Measurements from ENCODE around the gene ZG16.
A peak's percentile ranks its signal among the peaks of the same experiment; 100 is the strongest.
"Not testable (repeated sequence)": the region's sequence is repeated elsewhere in the genome, so short reads cannot be mapped to it uniquely, and the experiment has no call there.

The ZG16 gene

DNA sequence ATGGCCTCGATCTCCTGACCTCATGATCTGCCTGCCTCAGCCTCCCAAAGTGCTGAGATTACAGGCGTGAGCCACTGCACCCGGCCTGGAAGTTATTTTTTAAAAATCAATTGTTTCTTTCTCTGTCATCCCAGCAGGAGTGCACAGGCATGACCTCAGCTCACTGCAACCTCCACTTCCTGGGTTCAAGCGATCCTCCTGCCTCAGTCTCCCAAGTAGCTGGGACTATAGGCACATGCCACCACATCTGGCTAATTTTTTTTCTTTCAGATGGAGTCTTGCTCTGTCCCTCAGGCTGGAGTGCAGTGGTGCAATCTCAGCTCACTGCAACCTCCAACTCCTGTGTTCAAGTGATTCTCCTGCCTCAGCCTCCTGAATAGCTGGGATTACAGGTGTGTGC is 9.1 kb downstream of the ZG16 start:
- DNase-seq (ENCODE audit: low read depth in 2 of 2): not testable (repeated sequence)

DNA sequence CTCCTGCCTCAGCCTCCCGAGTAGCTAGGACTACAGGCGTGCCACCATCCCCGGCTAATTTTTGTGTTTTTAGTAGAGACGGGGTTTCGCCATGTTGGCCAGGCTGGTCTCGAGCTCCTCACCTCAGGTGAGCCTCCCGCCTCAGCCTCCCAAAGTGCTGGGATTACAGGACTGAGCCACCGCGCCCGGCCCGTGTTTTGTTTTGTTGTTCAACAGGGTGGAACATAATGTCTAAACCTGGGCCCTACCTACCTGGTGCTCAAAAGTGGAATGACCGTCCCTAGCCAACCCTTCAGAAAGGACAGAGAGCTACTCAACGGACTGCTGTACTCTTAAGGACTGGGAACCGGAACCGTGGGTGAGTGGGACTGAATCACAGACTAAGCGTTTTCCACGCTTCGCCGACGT is 11.7 kb downstream of the ZG16 start:
- no peak for DNase-seq (ENCODE audit: low read depth in 2 of 2)

DNA sequence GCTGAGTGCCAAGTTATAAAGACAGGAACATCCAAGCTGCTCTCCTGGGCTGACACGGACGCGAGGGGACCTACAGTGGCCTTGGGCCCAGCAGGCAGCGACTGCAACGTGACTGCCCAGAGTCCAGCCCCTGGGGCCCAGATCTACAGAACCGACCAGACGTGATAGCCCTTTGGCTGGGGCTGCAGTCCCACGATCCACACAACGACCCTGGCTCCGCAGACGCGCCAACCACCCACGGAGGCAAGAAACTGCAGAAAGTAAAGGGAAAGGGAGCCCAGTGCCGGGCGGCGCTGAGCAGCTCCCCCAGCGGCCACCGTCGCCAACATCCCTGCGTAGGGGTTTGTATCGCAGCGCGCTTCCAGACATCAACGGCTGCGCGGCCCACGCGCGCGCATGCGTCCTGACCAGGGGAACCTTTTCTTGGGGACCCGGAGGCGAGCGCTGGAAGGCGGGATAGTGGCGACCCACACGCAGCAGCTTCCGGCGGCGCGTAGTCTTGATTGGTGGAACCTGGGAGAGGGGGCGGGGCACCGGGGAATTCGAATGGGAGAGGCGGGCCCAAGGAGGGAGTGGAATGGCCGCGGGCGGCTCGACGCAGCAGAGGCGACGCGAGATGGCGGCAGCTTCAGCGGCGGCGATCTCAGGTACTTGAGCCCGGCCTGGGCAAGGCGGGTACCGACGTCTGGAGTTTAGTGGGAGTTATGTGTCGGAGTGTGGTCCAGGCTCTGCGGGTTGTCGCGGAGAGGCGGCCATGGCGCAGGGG is 12.3 kb downstream of the ZG16 start, which contains the start of gene KIF22:
KIF22 (plus strand) TSS at position 569 of the 766 bp plus-strand sequence; CDS start at position 578, 9 bp downstream.
- peak; percentile 99 for DNase-seq (ENCODE audit: low read depth in 2 of 2)

DNA sequence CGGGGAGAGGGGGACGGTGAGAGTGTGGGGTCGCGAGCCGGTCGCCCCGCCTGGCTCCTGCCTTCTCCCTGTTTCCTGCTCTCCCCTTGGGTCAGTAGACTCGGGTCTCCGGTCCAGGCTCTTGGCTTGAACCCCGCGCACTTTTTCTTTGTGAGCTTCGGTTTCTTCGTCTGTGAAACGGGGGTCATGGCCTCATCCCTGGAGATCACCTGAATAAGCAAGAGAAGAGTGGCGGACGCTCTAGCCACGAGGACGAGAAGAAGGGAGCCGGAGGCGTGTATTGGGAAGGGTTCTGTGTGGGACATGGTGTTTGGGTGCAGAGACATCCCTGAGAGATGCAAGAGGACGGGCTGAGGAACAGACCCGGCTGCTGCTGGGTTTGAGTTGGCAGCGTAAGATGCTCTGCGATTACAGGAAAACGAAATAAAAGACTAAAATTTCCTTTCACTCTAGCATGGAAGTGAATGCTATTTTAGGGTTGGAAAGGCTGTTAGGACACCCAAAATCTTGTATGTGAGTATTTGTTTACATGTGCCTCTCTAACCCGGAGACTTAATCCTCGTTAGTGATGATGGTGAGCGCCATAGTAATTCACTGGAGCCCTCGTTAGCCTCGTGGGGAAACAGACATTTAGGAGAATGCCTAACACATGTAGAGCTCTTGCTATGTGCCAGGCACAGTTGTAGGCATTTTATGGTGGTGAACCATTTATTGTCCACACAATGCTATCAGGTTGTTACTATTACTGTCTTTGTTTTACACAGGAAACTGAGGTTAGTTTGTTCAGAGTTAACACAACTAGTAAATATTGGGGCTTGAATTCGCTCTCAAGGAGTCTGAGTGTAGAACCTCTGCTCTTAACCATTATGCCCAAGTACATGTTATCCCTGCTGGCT is 13.1 kb downstream of the ZG16 start:
- DNase-seq (ENCODE audit: low read depth in 2 of 2): no peak

DNA sequence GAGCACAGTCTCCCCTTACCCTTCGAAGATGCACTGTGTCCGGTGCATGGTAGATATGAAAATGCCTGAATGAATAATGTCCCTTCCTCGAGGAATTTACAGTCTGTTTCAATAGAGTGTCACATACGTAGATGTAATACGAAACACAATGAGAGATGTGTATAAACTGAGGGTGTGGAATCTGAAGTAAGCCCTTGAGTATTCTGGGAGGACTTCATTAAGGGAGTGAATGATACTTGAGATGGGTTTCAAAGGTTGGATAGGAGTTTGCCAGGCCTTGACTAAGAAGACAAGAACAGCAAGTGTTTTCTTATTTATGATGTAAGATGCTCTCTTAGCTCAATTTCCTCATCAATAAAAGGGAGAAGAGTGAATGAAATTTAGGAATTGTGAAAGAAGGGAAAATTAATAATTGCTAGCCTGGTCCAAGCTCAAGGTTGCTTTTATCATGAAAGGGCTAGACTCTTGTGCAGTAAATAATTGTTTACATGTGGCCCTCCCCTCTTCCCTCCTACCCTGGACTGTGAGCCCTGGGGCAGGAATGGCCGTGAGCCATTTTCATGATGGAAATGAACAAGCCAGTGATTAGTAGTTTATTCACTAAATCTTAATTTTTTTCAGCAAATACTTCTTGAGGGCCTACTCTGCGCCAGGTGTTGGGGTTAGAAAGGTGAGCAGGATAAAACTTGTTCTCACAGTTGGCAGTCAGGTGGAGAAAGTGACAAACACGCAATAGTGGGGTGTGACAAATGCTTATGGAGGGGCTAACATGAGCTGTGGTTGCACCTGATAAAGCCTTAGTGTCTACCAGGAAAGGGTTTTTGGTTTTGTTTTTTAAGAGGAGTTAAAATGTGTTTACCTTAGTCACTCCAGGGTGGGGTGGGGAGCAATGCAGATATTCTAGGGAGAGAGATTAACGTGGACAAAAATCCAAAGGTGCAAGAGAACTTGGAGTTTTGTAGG is 14.1 kb downstream of the ZG16 start:
- no peak for DNase-seq (ENCODE audit: low read depth in 2 of 2)

DNA sequence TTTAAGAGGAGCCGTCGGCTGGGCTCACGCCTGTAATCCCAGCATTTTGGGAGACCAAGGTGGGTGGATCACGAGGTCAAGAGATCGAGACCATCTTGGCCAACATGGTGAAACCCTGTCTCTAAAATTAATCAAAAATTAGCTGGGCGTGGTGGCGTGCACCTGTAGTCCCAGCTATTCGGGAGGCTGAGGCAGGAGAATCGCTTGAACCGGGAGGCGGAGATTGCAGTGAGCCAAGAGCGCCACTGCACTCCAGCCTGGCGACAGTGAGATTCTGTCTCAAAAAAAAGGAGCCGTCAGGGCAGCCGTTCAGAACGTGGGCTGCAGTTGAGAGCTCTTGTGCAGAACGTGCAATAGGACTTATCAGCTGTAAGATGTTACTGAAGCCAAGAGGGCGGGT is 15.1 kb downstream of the ZG16 start:
- not testable (repeated sequence) for DNase-seq (ENCODE audit: low read depth in 2 of 2)

DNA sequence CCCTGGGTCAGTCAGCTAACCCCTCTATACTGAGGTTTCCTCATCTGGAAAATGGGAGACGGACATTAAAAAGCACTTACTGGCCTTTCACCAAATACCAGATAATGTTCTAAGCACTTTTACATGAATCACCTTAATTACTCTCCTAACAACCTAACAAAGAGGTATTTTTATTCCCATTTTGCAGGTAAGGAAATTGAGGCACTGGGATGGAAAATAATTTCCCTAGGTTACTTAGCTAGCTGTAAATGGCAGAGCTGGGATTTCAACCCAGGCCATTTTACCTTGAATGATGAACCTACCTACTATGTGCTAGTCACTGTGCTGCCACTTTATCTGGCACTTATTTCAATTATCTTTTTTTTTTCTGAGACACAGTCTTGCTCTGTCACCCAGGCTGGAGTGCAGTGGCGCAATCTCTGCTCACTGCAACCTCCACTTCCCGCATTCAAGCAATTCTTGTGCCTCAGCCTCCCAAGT is 16.2 kb downstream of the ZG16 start:
- DNase-seq (ENCODE audit: low read depth in 2 of 2): no peak

DNA sequence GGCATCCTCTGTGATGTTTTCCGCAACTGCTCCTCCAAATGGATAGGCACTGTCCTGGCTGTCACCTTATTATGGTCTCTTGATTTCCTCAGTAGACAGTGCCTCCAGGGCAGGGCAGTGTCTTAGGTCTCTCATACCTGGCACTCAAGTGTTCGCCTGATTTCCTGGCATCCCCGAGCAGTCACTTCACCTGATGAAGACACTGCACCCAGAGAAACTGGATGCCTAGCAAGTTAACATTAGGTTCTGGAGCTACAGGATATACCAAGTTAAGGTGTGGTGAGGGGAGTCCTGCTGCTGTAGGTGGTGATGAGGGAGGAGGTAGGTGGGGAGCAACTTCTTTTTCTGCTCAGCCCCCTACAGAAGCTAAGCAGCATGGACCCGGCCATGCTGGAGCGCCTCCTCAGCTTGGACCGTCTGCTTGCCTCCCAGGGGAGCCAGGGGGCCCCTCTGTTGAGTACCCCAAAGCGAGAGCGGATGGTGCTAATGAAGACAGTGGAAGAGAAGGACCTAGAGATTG is 24.4 kb downstream of the ZG16 start:
- DNase-seq (ENCODE audit: low read depth in 2 of 2): no peak

DNA sequence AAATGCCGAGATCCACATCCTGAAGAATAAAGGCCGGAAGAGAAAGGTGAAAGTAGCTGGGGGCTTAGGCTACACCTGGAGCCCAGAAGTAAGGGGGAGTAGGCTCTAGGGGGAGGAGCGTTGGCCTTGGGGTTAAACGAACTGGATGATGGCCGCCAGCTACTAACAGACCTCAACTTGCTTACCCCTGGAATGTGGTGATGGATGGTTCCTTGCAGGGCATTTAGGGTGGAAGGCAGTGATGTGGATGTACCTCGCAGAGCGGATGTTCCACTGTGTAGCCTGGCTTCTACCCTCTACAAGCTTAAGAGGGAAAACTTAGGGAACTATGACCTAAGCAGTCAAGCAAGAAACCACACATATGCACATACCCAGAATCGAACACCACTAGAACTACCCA is 26.0 kb downstream of the ZG16 start:
- DNase-seq (ENCODE audit: low read depth in 2 of 2): no peak

DNA sequence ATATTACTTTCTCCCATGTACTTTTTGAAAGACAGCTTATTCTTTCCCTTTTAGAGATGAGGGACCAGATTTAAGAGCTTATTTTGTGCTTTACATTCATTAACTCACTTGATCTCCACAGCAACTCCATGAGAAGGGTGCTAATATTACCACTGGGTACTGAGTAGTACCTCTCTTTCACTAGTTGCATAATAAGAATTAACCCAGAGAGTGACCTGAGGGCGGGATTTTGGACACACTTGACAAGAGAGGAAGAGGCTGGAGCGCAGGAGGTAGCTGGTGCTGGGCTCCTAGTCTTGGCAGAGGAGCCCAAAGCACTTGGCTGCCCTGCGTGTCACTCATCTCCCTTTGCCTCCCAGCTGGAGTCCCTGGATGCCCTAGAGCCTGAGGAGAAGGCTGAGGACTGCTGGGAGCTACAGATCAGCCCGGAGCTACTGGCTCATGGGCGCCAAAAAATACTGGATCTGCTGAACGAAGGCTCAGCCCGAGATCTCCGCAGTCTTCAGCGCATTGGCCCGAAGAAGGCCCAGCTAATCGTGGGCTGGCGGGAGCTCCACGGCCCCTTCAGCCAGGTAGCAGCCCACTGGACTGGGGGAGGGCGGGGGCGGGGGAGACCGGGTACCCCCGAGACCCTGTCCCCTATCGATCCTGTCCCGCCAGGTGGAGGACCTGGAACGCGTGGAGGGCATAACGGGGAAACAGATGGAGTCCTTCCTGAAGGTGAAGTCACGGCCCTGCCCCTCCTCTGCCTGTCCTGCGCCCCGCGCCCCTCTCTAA is 26.6 kb downstream of the ZG16 start:
- no peak for DNase-seq (ENCODE audit: low read depth in 2 of 2)

DNA sequence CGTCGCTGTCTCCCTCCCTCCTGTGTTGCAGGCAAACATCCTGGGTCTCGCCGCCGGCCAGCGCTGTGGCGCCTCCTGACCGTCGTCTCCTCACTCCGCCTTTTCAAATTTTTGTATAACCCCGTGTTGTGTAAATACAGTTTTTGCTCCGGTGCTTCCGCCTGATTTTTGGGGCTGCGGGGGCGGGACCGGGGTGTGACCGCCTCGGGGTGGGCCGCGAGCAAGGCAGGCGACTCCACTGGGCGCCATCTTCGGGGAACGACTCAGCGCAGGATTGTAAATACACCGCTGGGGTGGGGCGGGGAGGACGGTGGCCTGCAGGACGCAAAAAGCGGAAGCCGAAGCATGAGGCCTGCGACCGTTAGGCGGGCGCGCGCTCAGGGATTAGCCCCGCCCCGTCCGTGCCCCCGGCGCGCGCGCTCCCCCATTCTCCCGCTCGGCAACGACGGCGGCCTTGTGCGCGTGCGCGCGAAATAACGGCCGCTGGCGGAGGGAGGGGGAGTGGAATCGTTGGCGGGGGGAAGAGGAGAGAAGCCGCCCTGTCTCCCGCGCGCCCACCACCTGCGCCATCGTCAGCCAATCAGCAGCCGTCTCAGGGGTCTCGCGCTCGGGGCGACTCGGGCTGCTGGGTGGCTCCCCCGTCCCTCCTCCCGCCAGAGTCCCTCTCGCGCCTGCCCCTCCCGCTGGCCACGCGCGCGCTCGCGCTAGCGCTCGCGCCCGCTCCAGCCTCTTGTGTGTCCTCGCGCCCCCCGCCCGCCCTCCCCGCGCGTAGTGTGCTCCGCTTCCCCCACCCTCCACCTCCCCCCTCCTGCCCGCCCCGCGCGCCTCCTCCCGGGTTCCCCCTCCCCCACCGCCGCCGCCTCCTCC is 27.4 kb downstream of the ZG16 start:
- peak; percentile 93 to 95 for DNase-seq (ENCODE audit: low read depth in 2 of 2)

DNA sequence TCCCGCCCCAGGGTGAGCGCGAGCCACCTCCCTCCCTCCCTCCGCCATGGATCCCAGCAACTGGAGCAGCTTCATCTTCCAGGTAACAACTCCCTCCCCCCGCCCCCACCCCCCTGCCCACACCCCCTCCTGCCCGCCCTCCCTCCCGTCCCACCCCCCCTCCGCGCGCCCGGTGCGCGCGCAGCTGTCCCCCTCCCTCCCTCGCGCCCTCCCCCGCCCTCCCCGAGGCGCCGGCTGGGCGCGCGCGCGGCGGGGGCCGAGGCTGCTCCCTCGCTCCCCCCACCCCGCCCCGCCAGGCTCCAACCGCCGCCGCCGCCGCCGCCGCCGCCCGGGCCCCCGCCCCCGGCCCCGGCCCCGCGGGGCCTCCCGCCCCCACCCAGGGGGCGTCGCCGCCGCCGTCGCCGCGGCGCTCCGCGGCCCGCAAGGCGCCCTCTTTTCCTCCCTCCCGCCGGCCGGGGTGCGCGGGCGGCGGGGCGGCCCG is 28.1 kb downstream of the ZG16 start, which contains the start of gene MAZ:
MAZ (plus strand) TSS at position 431 of the 481 bp plus-strand sequence. CDS start 173 bp downstream, outside the sequence.
- DNase-seq (ENCODE audit: low read depth in 2 of 2): peak in 1 of 2 donors; percentile 60

DNA sequence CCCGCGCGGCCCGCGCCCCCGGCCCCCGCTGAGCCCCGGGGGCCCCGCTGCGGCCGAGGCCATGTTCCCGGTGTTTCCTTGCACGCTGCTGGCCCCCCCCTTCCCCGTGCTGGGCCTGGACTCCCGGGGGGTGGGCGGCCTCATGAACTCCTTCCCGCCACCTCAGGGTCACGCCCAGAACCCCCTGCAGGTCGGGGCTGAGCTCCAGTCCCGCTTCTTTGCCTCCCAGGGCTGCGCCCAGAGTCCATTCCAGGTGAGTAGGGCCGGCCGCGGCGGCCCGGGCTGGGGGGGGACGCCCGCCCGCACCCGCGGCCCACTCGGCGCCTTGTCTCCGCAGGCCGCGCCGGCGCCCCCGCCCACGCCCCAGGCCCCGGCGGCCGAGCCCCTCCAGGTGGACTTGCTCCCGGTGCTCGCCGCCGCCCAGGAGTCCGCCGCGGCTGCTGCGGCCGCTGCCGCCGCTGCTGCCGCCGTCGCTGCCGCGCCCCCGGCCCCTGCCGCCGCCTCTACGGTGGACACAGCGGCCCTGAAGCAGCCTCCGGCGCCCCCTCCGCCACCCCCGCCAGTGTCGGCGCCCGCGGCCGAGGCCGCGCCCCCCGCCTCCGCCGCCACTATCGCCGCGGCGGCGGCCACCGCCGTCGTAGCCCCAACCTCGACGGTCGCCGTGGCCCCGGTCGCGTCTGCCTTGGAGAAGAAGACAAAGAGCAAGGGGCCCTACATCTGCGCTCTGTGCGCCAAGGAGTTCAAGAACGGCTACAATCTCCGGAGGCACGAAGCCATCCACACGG is 28.8 kb downstream of the ZG16 start:
- peak in 1 of 2 donors; percentile 38 for DNase-seq (ENCODE audit: low read depth in 2 of 2)

DNA sequence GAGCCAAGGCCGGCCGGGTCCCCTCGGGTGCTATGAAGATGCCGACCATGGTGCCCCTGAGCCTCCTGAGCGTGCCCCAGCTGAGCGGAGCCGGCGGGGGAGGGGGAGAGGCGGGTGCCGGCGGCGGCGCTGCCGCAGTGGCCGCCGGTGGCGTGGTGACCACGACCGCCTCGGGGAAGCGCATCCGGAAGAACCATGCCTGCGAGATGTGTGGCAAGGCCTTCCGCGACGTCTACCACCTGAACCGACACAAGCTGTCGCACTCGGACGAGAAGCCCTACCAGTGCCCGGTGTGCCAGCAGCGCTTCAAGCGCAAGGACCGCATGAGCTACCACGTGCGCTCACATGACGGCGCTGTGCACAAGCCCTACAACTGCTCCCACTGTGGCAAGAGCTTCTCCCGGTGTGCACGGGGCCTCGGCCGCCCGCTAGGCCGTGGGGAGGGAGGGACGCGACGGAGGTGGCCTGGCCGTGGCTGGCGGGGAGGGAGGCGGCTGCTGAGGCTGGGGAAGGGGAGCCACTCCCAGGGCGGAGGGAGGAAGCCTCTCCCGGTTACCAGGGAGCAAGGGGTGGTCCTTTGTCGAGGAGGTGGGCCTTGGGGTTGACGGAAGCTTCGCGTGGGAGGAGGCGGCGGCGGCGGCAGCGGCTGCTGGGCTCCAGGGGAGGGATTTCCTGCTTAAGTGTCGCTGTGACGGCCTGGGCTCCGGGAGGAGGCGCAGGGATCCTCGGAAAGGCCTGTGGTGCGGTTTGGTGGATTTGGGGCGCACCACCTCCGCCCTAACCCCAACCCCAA is 29.6 kb downstream of the ZG16 start:
- peak; percentile 66 to 70 for DNase-seq (ENCODE audit: low read depth in 2 of 2)

DNA sequence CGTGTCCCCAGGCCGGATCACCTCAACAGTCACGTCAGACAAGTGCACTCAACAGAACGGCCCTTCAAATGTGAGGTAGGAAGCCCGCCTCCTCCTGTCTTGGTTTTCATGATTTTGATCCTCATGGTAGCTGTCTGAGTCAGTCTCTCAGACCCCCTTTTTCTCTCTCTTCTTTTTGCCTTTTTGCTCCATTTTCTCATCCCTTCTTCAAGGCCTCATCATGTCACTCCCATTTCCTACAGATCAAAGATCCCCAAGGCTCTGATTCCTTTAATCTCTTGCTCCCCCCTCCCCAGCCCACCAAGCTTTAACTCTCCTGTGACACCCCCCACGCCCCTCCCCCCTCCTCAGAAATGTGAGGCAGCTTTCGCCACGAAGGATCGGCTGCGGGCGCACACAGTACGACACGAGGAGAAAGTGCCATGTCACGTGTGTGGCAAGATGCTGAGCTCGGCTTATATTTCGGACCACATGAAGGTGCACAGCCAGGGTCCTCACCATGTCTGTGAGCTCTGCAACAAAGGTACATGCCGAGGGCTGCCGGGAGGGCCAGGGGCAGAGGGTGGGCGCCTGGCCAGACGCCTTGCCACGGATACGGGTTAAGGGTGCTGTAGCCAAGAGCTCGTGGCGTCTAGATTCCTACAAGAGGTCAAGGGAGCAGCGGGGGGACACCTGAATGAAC is 30.3 kb downstream of the ZG16 start:
- DNase-seq (ENCODE audit: low read depth in 2 of 2): no peak

DNA sequence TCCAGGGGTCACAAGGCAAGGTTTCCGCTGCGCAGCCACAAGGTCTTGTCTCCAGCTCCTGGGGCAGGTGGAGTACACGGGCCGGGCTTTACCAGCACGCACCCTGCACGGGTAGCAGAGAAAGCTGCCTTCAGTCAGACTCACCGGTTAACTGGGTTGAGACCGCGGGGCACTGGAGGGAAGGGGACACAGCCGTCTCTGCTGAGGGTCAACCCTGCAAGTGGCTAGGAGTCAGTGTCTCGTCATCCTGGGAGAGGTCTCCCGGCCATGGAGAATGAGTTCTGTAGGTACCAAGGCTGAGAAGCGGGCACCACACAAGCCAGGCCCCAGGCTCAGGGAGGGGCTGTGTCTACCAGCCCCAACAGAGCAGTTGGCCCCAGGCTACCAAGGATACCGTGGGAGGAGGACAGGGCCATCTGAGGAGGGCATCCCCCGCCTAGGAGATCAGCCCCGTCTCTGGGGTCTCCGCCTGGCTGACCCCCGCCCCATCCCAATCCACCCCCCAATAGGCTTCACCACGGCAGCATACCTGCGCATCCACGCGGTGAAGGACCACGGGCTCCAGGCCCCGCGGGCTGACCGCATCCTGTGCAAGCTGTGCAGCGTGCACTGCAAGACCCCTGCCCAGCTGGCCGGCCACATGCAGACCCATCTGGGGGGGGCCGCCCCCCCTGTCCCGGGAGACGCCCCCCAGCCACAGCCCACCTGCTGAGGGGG is 31.1 kb downstream of the ZG16 start:
- no peak for DNase-seq (ENCODE audit: low read depth in 2 of 2)

Data from stimulated activated CD4-positive, alpha-beta T cell treated with anti-CD3 and anti-CD28 coated beads, Interleukin-1b, Interleukin-23, amount 100 ng/mL, for 1 hour (primary cell).